AG10803 (cell line): ENCODE data around the gene FKBP2.
A peak's percentile ranks its signal among the peaks of the same experiment; 100 is the strongest.

Experiments
- DNase-seq: peaks from one replicate; pipeline ENCODE4 v3.0.0; 2010; ENCODE audit warnings: low read depth
- H3K4me3 ChIP-seq: 2 replicates; pipeline ENCODE4 v1.5.1; 2011; ENCODE audit warnings: mild to moderate bottlenecking, low read length, control low read depth
- TF ChIP-seq, protein P1 (sequence below): conservative IDR thresholded peaks from 2 replicates; pipeline ENCODE4 v1.5.1; 2011; ENCODE audit warnings: mild to moderate bottlenecking, low read length, control low read depth, inconsistent platforms

FKBP2 gene

DNA sequence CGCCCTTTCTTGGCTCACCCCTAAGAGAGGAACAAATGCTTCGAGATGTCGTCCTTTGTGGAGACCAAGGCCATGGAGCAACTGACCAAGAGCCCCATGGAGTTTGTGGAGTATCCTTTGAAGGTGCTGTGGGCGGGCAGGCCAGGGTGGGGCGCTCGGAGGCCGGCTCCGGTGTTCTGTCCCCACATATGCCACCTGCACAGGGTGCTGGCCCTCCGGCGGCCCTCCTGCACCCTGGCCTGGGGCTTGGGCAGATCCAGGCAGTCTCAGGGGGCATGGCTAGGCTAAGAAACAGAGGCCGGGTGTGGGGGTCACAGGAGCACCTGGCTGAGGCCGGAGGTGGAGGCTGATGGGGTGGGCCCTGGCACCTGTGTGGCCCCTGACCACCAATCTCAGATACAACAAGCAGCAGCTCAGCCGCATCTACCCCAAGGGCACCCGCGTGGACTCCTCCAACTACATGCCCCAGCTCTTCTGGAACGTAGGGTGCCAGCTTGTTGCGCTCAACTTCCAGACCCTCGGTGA is 20.7 kb downstream of the FKBP2 start:
- H3K4me3 ChIP-seq, result no peak overlapping the region
- TF ChIP-seq, protein P1, sequence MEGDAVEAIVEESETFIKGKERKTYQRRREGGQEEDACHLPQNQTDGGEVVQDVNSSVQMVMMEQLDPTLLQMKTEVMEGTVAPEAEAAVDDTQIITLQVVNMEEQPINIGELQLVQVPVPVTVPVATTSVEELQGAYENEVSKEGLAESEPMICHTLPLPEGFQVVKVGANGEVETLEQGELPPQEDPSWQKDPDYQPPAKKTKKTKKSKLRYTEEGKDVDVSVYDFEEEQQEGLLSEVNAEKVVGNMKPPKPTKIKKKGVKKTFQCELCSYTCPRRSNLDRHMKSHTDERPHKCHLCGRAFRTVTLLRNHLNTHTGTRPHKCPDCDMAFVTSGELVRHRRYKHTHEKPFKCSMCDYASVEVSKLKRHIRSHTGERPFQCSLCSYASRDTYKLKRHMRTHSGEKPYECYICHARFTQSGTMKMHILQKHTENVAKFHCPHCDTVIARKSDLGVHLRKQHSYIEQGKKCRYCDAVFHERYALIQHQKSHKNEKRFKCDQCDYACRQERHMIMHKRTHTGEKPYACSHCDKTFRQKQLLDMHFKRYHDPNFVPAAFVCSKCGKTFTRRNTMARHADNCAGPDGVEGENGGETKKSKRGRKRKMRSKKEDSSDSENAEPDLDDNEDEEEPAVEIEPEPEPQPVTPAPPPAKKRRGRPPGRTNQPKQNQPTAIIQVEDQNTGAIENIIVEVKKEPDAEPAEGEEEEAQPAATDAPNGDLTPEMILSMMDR, result no peak
- no peak for DNase-seq

DNA sequence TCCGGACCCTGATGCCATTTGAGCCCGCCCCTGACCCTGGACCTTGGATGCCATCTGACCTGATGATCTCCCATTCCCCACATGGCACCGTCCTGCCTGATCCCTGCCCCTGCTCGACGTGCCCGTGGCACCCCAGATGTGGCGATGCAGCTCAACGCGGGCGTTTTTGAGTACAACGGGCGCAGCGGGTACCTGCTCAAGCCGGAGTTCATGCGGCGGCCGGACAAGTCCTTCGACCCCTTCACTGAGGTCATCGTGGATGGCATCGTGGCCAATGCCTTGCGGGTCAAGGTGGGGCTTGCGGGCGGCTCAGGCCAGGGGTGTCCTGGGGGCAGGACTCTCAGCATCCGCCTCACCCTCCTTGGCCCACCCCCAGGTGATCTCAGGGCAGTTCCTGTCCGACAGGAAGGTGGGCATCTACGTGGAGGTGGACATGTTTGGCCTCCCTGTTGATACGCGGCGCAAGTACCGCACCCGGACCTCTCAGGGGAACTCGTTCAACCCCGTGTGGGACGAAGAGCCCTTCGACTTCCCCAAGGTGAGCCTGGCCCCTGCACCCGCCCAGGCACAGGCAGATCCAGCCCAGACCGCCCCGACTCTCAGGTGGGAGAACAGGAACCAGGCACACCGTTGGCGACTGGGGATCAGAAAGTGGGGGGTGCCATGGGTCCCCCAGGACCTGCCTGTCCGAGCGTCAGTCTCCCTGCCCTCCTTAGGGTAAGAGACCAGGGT is 21.5 kb downstream of the FKBP2 start:
- TF ChIP-seq, protein P1, result no peak
- no peak for DNase-seq
- H3K4me3 ChIP-seq, result no peak overlapping the region

DNA sequence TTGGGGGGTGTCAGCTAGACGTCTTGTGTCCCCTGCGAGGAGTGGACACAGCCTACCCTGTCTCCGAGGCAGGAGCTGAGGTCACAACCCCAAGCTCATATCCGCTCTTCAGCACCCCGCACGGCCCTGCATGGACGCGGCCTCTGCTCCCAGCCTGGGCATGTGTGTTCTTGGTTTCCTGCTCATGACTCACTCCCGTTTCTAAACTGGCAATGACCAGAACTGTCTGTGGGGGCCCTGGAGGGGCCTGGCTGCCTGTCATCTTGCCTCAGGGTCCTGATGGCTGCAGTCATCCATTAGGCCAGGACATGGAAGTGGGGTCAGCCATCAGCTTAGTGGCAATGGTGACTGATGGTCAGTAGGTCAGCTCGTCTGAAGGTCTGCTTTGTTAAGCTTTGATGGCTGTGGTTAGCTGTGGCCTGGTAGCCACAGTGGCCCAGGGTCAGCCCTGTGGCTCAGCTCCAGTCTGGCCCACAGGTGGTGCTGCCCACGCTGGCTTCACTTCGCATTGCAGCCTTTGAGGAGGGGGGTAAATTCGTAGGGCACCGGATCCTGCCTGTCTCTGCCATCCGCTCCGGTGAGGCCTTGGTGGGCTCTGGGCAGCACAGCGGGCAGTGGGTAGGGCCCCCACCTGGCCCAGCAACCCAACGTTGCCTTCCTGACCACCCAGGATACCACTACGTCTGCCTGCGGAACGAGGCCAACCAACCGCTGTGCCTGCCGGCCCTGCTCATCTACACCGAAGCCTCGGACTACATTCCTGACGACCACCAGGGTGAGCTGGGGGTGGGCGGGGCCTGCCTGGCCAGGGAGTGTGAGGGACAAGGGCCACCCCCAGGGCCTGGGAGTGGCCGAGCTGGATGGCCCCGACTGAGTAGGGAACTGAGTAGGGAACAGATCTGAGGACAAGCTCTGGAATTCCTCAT is 22.4 kb downstream of the FKBP2 start:
- no peak overlapping the region for H3K4me3 ChIP-seq
- TF ChIP-seq, protein P1, result no peak
- DNase-seq, result peak; percentile 16

DNA sequence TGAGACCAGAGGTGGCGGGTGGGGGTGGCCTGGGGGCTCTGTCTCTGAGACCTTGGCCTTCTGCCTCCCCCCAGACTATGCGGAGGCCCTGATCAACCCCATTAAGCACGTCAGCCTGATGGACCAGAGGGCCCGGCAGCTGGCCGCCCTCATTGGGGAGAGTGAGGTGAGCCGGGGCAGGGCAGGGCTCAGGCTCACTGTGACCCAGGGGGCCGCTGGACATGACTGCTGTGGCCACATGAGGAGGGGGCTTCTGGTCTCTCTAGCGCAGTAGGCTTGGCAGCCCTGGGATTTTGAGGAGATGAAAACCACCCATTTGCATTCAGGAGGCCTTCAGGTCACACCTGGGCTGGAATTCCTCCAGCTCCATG is 23.0 kb downstream of the FKBP2 start:
- TF ChIP-seq, protein P1, result no peak
- DNase-seq, result no peak
- no peak overlapping the region for H3K4me3 ChIP-seq

DNA sequence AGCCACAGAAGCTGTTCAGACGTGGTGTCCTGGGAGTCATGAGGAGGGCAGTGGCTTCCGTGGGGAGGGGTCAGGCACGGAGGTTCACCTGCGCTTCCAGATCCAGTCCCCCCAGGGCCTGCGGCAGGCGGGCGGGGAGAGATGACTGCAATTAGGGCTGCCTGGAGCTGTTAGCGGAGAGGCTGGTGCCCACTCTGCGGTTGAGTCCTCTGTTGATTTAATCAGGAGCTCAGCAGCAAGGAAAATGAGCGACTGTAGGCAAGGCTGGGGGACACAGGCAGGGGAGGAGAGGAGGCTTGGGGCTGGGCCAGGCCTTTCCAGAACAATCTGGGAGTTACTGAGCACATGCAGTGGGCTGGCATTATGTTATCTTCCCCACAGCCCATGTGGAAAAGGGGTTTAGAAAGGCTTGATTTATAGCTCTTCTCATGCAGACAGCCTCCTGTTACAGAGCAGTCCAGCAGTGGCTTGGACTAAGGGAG is 23.5 kb downstream of the FKBP2 start:
- no peak for DNase-seq
- TF ChIP-seq, protein P1, result no peak
- no peak overlapping the region for H3K4me3 ChIP-seq

DNA sequence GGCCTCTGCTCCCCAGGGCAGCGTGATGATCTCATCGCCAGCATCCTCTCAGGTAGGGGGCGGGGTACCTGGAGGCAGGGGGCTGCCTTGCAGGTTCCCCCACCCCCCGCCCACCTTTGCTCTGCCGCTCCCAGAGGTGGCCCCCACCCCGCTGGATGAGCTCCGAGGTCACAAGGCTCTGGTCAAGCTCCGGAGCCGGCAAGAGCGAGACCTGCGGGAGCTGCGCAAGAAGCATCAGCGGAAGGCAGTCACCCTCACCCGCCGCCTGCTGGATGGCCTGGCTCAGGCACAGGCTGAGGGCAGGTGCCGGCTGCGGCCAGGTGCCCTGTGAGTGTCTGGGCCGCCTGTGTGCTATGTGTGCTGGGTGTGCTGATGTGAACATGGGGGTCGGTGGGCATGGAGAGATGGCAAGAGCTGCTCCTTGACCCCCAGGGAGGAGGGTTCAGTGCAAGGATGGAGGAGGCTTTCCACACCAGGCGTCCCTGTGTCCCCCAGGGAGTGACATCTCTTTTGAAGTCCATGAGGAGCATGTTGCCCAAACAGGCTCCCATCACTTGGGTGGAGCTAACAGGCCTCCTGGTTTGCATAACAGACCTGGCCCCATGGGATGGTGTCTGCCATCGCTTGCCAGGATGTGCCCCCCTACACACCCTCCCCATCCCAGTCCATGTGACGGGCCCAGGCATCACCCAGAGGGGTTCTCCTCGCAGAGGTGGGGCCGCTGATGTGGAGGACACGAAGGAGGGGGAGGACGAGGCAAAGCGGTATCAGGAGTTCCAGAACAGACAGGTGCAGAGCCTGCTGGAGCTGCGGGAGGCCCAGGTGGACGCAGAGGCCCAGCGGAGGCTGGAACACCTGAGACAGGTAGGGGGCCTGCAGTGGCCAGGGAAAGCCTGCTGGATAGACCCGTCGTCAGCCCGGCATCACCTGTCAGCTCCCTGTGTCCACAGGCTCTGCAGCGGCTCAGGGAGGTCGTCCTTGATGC is 24.6 kb downstream of the FKBP2 start:
- TF ChIP-seq, protein P1, result no peak
- no peak for DNase-seq
- H3K4me3 ChIP-seq, result no peak overlapping the region
